GM13977 (cell line): ENCODE results near the gene CDYL.

Experiments used
- DNase-seq: peaks from one replicate; pipeline ENCODE4 v3.0.0; 2012; ENCODE audit warnings: low spot score
- in situ Hi-C: fragments of 300-500 bp; cut with MboI; formaldehyde crosslinking; loops from one replicate; pipeline ENCODE4 v1.12.0; 2022; ENCODE audit warnings: low sequenced_read_pairs, low pct_unique_long_range_greater_than_20kb, mixed read lengths, inconsistent platforms; ENCODE audit not compliant: unreplicated experiment
- TF ChIP-seq, protein P1 (sequence below): IDR thresholded peaks from 2 replicates; pipeline ENCODE4 v1.5.1; 2012; ENCODE audit warnings: mild to moderate bottlenecking, control low read depth; ENCODE audit not compliant: insufficient read depth; ENCODE audit errors: extremely low read depth, missing control alignments

CDYL gene

GRCh38 chr6:4905826-4906225, 129.6 kb downstream of the CDYL start:
- TF ChIP-seq, protein P1, sequence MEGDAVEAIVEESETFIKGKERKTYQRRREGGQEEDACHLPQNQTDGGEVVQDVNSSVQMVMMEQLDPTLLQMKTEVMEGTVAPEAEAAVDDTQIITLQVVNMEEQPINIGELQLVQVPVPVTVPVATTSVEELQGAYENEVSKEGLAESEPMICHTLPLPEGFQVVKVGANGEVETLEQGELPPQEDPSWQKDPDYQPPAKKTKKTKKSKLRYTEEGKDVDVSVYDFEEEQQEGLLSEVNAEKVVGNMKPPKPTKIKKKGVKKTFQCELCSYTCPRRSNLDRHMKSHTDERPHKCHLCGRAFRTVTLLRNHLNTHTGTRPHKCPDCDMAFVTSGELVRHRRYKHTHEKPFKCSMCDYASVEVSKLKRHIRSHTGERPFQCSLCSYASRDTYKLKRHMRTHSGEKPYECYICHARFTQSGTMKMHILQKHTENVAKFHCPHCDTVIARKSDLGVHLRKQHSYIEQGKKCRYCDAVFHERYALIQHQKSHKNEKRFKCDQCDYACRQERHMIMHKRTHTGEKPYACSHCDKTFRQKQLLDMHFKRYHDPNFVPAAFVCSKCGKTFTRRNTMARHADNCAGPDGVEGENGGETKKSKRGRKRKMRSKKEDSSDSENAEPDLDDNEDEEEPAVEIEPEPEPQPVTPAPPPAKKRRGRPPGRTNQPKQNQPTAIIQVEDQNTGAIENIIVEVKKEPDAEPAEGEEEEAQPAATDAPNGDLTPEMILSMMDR: no peak
- DNase-seq: no peak
- in situ Hi-C loops: no loop called here

DNA sequence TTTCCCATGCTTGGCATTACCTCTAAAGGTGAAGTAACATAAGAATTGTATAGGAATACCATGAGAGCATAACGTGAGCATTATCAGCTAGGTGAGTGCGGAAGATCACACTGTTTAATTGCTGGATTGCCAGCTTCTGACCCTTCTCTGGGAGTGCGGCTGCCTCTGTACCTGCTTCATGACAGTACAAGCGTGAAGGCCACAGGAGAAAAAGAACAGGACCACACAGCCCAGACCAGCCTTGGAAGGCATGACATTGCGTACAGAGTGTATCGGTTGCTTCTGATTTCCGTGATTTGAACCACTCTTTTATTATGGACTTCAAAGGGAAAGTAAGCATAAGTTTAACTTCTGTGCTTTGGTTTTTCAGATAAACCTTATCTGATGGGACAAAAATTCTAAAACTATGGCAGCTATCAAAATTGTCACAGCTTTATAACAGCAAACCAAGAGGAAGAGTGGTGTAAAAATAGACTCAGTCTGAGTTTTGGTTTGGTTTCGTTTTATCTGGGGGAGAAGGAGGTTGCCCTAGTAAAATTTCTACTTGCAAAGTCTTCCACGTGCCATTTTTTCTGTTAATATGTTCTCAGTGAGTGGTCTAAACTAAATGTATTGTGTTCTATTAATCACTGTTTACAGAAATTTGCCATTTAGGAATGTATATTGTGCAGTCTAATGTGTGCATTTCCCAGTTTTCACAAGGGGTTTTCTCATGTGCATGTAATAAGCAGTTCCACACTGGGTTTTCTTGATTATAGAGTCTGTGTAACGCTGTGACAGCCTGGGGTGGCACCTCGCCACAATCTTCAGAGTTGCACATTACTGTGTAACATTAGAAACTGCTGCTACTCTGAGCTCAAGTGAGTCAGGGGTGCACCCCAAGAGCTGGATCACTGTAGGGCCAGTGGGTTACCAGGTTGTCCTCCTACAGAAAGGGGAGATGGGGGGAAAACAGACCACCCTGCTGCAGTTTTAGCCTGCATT, 130.4 kb downstream of the CDYL start:
- no peak for DNase-seq
- in situ Hi-C loops: no loop called here
- TF ChIP-seq, protein P1: no peak

DNA sequence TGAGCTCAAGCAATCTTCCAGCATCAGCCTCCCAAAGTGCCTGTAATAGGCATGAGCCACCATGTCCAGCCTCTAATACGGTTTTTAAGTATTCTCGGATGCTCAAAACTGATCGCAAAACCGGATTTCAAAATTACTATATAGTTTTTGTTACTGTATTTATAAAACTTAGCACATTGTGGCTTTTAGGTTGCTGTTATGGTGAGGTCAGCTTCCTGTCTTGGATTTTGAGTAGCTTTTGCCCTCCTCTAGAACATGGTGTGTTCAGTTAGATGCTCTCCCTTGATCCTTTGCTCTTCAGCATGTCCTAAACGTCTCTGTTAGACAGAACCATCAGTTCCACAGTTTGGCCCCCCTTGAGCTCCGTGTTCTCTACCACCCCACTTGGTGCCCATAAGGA, 131.4 kb downstream of the CDYL start:
- DNase-seq: peak; percentile 55
- TF ChIP-seq, protein P1: no peak
- in situ Hi-C loops: no loop called here

- DNase-seq: no peak
- TF ChIP-seq, protein P1: no peak
- in situ Hi-C loops: no loop called here
Observed at GRCh38 chr6:4908062-4908461, 131.9 kb downstream of the CDYL start.

DNA sequence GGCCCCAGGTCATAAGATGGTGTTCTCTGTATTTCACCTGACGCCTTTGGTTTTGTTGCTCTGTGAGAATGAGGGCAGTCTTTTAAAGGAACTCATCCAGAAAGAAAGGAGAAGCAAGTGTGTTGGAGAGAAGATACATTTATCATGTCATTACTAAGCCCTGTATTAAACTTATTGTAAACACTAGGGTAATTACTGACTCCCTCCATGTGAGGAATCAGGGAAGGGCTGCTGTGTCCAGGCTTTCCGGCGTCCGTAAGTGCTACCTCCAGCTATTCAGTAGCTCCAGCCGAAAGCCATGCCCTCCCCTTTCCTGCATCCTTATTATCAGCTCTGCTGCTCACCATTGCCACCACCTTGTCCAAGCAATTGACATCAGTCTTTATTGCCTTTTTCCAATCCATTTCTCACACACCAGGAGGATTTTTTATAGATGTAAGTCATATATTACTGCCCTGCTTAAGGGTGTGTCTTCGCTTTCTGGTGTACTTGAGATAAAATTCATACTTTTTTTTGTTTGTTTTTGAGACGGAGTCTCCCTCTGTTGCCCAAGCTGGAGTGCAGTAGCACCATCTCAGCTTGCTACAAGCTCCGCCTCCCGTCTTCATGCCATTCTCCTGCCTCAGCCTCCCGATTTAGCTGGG, 133.0 kb downstream of the CDYL start:
- DNase-seq: no peak
- TF ChIP-seq, protein P1: no peak
- in situ Hi-C loops: no loop called here

- in situ Hi-C loops: no loop called here
- DNase-seq: no peak
Observed at GRCh38 chr6:4910037-4910760, 134.0 kb downstream of the CDYL start.

More at GRCh38 chr6:4910037-4910760, 134.0 kb downstream of the CDYL start:
- TF ChIP-seq, protein P1: no peak
